GM19328 (cell line): Measurements from ENCODE around the gene RNF144B.
"Not testable (repeated sequence)": the region's sequence is repeated elsewhere in the genome, so short reads cannot be mapped to it uniquely, and the experiment has no call there.

Experiments used
- ATAC-seq: cut with Tn5 transposase; IDR thresholded peaks from one replicate; pipeline ENCODE4 v1.9.1; 2021; ENCODE audit warnings: mild to moderate bottlenecking, moderate library complexity; ENCODE audit not compliant: unreplicated experiment

RNF144B gene

DNA sequence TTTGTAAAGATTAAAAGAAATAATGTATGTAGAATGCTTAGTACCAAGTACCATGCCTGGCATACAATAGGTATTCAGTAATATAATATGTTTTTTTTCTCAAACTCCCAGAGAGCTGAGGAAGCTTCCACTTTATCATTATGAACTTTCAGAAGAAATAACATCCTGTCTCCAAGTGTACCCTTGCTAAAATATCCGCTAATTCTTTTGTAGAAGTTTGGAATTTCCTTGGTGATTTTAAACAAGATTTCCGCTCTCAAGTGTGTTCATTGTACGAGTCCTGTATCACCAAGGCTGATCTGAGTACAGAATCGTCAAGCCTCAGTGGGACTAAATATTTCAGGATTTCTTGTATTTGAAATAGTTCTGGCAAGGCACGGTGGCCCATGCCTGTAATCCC is 16.1 kb upstream of the RNF144B start:
- no peak for ATAC-seq

DNA sequence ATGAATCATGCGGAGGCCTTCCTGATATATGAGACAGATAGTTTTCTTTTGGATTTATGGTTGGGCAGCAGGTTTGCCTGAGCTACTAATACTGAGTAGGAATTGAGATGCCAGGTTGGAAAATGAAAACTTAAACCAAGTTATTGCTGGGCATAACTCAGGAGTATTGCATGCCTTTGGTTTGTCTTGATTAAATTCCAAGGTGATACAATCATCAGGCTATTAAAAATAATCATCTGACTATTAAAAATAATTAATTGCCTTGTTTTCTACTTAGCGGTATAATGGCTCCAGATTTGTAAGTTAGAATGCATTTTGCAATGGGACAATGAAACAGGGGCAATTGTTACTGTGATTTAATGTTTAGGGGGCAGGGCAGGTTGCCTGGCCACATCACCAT is 15.5 kb upstream of the RNF144B start:
- no peak for ATAC-seq

DNA sequence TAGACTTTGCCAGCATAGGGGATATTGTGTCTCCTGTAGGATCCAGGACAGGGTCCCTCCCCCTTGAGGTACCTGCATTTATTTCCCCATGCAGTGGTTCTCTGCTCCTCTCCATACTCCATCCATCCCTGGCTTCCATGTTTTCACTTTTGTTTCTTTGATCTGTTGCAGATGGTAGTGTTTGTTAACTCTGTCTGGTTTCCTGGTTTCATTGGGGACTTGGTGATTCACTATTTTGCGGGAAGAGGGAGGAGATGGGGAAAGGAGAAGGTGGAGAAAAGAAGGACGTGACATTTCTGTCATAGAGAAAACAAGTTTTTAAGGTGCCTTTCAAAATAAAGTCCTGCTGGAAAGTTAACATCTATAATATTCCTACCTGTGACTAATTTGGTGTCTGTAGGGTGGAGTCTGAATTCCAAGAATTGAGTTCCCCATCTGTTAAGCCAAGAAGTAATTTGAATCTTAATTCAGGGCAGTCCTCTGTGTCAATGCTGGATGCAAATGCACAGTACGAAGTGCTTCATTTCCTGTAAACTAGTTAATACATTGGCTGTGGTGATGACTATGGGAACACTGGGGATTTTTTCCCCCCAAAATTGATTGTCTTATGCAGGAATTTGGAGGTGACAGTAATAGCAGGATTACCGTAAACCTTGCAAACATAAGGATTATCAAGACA is 6.9 kb upstream of the RNF144B start:
- no peak for ATAC-seq

DNA sequence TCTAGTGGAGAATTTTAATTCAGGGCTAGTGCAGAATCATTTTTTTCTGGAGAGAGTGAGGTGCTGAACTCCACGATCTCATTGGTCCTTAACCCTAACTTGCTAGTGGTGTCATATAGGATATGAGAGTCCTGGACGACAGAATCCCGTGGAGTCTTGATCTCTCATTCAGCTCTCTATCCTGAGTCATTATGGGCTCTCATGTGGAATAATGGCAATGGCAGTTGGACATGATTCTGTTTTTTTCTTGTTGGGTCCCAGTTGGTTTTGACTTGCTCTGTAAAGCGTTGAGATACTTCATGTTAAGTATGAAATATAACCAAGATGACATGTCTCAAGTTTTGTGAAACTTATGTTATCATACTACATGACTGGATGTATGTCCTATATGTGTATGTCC is 6.3 kb upstream of the RNF144B start:
- no peak for ATAC-seq

DNA sequence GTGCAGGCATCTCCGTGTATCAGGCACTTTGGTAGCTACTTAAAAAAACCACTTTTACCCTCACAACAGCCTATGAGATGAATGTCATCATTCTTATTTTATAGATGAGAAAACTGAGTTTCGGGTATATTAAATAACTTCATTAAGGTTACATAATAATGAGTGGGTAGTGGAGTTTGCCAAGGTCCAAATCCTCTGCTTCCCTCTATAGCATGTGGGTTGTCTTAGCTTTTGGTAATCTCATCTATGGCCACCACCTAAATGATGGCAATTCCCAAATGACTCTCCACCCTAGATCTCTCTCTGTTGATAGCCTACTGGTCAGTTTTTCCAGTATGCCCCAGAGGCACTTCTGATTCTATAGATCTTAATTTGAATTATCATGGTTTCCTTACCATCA is 3.7 kb upstream of the RNF144B start:
- ATAC-seq: no peak

DNA sequence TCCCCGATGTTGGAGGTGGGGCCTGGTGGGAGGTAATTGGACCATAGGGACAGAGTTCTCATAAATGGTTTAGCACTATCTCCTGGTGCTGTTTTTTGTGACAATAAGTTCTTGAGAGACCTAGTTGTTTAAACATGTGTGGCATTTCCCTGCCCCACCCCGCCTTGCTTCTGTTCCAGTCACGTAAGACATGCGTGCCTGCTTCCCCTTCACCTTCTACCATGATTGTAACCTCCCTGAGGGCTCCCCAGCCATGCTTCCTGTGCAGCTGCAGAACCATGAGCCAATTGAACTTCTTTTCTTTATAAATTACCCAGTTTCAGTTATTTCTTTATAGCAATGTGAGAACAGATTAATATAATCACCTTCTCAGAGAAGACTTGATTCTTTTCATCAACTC is 2.5 kb upstream of the RNF144B start:
- no peak for ATAC-seq

DNA sequence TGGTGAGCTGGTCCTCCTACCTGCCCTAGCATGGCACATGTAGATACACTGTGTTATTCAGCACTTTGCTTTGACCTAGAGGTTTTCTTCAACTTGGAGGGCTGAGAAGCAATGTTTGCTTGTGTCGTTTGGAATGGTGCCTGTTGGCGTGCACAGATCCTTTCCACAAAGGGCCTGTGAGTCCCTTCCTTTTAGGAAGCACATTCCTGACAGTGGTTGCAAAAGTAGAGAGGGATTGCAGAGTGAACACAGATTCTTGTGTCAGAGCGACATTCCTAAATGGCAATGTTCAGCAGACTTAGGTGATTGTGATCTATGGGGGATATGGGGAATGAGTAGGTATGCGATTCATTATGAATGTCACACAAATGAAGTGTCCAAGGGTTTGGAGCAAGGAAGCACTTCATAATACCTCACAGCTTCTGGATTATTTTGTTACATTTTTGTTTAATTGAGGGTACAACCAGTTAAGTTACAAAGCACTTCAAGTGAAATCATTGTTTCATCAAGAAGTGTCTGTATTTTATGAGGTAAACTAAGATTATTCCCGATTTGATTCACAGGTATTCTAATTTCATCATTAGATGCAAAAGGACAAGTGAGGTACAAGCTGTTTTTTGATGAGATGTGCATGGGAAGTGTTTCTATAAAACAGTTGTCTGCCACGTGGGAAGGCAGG is 713 bp upstream of the RNF144B start:
- ATAC-seq: no peak

DNA sequence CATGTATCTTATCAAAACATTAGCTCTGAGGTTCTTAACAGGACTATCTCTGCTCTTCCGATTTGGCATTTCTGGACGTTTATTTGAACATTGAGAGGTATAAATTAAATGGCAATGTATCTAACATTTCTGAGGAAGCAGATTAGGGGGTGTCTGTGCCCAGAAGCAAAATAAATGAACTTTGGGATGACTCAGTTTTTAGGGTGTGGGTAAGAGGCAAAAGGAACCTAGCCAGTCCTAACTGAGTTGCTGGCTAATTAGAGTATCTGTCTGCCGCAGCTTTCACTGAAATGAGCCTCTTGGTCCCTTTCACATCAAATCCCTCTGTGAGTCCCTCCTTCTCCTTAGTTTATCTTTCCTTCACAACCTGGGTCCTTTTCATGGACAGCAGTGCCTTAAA is 1.1 kb downstream of the RNF144B start:
- no peak for ATAC-seq

DNA sequence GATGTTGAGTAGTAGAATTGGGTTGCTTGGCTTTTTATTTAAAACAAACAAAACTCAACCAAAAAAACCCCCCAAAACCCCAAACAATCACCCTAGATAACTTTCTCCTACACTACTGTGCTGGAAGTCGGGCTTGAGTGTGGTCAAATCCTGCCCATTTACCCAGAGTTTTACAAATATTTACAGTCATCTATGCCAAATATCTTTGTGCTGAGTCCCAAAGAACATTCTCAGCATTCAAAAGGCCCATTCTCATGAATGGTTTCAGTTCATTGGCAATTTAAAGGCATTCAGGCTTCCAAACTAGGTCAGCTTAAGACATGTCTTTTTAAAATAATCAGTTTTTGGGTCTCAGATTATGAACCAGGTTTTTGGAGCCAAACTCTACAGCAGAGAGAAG is 1.8 kb downstream of the RNF144B start:
- no peak for ATAC-seq

DNA sequence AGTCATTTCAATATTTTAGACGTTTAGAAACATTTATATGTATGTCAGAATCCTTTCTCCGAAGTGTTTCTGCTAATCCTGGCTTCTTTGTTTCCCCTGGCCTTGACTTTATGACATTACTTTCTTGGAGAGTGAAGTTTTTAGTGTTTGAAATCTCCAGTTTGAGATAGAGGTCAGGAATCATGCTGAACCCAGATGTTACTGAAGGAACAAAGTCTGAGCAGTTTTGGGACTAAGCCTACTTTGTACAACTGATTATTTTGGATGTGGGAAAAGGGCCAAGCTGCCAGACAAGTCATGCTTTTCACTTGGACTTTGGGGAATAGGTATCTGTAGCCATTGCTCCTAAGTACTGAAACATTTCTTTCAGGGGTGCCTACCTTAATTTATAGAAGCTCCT is 2.3 kb downstream of the RNF144B start:
- no peak for ATAC-seq

DNA sequence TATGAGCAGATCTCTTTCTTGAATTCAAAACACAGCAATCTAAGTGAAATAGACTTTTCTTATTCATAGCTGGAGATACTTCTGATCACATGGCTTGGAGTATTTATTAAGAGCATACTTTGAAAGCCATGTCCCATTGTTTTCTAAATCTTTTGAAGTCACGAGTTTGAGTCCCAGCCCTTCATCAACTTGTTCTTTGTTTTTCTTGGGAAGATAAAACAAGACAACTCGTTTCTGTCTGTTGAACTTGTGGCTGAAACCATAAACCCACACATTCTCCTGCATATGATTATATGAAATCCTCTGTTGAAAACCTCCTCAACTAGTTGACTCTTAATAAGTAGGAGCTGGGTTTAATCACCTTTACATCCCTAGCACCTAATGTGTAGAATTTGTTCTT is 3.3 kb downstream of the RNF144B start:
- ATAC-seq: no peak

DNA sequence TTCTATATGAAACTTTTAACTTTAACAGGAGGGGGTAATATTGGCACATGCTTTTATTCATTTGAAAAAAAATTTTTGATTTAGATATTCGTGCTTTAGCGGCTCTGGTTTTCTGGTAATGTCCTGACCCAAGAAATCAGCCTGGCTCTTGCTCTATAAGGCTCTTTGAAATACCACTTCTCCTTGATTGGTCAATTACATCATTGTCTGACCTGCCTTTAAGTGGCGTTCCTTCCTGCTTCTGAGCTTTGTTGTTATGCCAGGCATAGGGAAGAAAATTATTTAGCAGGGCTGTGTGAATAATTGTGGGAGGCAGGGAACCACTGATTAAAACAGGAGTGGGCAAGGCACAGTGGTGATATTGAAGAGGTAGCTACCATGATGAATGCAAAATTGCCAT is 3.9 kb downstream of the RNF144B start:
- no peak for ATAC-seq

DNA sequence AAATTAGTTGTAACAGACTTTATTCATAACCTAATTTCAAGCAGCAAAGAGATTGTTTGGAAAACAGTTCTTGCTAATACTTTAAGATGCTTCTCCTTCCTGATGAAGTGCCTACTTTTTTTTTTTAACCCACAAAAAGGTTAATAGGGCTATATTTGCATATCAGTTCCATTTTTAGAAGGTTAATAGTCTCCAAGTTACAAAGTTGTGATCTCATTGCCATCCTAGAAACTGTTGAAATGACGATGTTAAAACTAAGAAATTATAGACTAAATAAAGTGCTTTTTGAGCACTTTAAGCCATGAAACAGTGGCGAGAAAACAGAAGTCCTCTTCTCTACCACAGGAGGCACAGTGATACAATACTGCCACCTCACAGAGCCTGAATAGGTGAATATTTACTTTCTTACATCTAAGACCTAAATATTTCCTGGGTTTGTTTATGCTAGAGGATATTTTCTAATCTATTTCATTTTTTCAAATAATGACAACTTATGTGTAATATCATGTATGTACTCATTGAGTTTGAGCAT is 5.3 kb downstream of the RNF144B start:
- no peak for ATAC-seq

DNA sequence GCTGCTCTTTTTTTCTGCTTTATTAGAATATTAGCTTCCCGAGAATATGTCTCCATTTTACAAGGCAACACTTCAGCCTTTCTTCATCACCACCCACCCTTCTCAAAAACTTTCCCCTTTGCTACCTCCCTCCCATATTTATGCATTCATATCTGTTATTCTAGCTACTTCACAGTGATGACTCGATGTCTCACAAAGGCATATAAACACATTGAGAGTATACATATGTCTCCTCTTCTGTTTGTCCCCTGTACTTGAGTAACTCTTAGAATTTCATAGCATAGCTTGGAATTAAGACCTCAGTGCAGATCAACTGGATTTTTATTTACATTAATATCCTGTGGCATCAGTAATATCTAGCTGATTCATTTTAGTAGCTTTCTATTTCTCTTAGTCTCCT is 6.5 kb downstream of the RNF144B start:
- ATAC-seq: no peak

DNA sequence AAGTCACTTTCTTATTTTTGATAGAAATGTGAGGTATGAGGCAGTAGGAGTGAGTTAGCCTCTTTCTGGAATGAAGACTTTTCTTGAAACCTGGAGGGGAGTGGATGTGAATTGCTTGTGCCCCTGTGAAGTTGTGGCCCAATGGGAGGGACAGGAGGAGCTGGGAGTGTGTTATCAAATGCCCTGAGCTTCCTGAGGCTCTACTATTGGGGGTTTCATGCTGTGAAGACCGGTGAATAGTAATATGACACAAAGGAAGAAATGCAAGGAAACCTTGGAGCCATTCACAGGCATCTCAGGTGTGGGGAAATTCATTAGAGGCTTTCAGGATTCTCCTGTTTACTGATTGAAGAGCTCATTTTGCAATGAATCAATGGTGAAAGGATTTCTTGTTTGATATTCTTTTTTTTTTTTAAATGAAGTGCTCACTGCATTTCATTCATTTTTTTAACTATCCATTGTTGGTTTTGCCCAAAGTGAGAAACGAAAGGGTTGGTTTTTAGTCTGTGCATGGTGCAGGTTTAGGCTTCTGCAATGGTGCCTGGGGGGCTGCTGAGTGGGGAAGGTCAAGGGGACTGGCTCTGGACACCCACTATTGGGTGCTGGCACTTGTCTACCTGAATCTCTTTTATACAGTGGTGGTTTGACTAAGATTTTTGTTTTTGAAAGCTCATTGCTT is 8.2 kb downstream of the RNF144B start:
- no peak for ATAC-seq

DNA sequence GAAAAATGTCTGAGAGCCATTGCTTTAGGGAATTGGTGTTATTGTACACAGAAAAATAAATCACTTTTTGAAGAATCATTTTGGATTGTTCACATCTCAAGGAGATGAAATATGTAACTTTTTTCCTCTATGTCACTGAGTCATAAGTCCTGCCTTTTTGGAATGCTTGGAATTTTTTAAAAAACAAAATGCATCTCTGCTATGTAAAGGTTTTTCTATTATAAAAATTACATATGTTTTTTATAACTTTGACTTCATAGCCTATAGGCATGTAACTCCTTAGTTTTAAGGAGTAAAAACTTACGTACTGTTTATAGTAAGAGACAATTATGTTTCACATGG is 8.7 kb downstream of the RNF144B start:
- ATAC-seq: no peak

DNA sequence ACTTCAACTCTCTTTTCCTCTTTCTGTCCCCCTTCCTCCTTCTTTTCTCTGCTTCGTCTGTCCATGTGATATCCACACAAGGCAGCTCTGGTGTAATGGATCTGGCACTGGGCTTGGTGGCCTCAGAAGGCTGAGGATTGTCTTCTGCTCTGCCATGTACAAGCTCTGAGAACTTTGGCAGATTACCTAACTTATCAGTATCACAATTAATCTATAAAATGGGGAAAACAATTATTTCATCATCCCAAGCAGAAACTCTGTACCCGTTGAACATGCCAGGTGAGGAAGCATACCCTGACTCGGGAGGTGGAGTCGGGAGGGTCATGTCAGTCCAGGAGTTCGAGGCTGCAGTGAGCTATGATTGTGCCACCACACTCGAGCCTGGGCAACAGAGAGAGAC is 10.6 kb downstream of the RNF144B start:
- no peak for ATAC-seq

DNA sequence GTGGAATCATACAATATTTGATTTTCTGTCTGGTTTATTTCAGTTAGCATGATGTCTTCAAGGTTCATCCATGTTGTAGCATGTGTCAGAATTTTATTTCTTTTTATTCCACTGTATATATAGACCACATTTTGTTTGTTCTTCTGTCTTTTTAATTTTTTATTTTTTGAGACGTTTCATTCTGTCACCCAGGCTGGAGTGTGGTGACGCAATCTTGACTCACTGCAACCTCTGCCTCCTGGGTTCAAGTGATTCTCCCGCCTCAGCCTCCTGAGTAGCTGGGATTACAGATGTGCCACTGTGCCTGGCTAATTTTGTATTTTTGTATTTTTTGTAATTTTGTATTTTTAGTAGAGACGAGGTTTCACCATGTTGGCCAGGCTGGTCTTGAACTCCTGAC is 11.1 kb downstream of the RNF144B start:
- not testable (repeated sequence) for ATAC-seq

DNA sequence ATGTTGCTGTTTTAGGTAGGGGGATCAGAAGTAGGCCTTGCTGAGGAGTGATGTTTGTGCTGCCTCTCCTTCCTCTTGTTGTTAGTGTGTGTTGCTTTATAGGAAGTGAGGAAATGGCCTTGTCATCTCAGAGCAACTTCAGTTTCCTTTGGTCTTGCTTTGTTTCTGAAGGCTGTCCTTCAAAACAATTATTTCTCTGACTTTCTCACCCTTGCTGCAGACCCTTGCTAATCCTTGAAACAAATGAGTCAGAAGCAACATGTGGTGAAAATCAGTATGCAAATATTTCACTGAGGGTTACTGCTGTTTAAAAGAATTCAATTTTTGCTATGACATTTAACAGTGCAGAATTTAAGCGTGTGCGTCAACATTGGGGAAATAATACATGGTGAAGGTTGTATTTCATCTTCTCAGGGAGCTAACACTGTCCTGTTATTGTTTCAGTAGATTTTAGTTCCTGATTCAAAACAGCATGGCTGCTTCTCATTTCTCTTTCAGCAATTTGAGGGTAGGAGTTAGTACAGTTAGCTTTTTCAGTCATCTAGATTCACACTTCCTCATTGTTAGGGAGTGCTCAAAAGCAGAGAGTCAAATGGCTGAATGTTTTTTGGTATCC is 13.8 kb downstream of the RNF144B start:
- ATAC-seq: peak; percentile 86

DNA sequence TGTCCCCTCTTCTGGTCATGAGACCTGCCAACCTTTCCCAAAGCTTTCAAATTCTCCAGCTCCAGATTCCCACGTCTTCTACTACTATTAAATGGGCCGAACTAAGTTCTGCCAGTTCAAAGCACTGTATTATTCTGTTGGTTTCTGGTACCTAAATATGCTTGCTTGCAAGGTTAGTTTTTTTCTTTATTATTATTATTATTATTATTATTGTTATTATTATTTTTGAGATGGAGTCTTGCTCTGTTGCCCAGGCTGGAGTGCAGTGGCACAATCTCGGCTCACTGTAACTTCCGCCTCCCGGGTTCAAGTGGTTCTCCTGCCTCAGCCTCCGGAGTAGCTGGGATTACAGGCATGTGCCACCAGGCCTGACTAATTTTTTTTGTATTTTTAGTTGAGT is 17.8 kb downstream of the RNF144B start:
- ATAC-seq: not testable (repeated sequence)

DNA sequence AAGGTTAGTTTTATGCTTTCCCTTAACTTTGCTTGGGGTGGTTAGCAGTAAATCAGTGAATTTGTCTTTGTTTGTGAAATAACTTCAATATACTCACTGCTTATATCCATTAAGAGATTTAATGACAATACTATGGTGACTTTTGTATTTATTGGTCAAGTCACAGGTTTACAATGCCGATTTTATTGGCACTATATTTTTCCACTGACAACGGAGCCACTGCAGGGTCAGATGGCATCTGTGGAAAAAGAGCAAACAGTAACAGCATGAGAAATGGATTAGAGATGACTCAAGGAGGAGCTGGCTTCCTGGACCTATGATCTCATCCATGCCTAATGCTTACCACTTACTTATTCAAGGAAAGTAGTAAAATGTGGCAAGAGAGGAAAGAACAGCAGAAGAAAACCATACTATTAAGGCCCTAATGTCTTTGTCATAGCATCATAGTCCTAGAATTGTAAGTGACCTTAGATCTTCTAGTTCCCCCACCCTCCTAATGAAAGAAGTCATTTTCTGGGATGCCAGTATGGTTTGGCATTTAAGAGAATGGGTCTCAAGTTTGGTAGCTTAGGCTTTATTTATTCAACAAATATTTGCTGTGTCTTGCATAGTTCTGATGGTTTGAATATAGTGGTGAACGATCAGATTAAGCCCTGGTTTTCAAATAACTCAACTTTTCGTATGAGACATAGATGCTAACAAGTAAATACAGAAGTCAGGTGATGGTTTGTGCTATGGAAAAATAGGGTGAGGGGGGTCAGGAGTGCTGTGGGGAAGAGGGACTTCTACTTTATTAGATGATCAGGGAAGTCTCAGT is 18.5 kb downstream of the RNF144B start:
- ATAC-seq: no peak
